HepG2 (cell line): ENCODE data around the gene MBD5. TPM values are rescaled to one million over a fixed set of nuclear protein-coding genes. Genes with fewer than 3 reads are reported as not detected.

Experiments
- ADNP ChIP-seq: sonication (generic); formaldehyde crosslinking; IDR thresholded peaks from 2 replicates; pipeline ENCODE4 v1.4.0; 2020; ENCODE audit warnings: missing genetic modification reagents
- NFKBIZ ChIP-seq: IDR thresholded peaks from 2 replicates; pipeline ENCODE4 v1.6.1; 2018; ENCODE audit warnings: missing genetic modification reagents, missing compliant biosample characterization
- PAWR ChIP-seq: sonication (generic); formaldehyde crosslinking; IDR thresholded peaks from 2 replicates; pipeline ENCODE4 v1.4.0; 2020; ENCODE audit warnings: missing genetic modification reagents, mild to moderate bottlenecking, borderline replicate concordance
- POLR2AphosphoS2 ChIP-seq: IDR thresholded peaks from 2 replicates; pipeline ENCODE4 v1.6.1; 2011; ENCODE audit warnings: low read depth, low read length, improper control_type of control experiment
- SALL1 ChIP-seq: sonication (generic); formaldehyde crosslinking; IDR thresholded peaks from 2 replicates; pipeline ENCODE4 v1.8.0; 2022; ENCODE audit warnings: mild to moderate bottlenecking, missing genetic modification reagents
- ZNF282 ChIP-seq: fragments of 450-650 bp; IDR thresholded peaks from 2 replicates; pipeline ENCODE4 v1.6.1; 2018; ENCODE audit not compliant: partially characterized antibody
- ZNF335 ChIP-seq: sonication (generic); formaldehyde crosslinking; IDR thresholded peaks from 2 replicates; pipeline ENCODE4 v1.4.0; 2020; ENCODE audit warnings: missing genetic modification reagents
- ZNF780A ChIP-seq: sonication (generic); formaldehyde crosslinking; IDR thresholded peaks from 2 replicates; pipeline ENCODE4 v1.8.0; 2022; ENCODE audit warnings: mild to moderate bottlenecking, missing genetic modification reagents, moderate library complexity
- polyA plus RNA-seq, 8 experiments: library from polyadenylated mRNA; depleted of rRNA in 3 of 8; stranded (reverse) in 7 of 8; unstranded in 1 of 8; fragments of >200 nt; fragmentation: Illumina TruSeq in 4 of 8; extraction: Trizol in 4 of 8; gene quantifications; 2 replicates each; pipeline versions ENCODE4 v1.2.1 to v1.2.3, GENCODE V29; 2011 to 2016; ENCODE audit warnings: low read depth in 4 of 8, missing spikeins in 1 of 8, mixed read lengths in 1 of 8; ENCODE audit not compliant: insufficient read depth in 1 of 8
- total RNA-seq, 5 experiments: library from RNA; depleted of rRNA; stranded (reverse); fragments of >200 nt; fragmentation: Illumina TruSeq; extraction: Trizol; gene quantifications; 2 replicates each; pipeline ENCODE4 v1.2.3, GENCODE V29; 2016; ENCODE audit warnings: low read depth in 1 of 5
- TF ChIP-seq, protein P1 (sequence below): sonication (generic); formaldehyde crosslinking; IDR thresholded peaks from 2 replicates; pipeline ENCODE4 v1.4.0; 2020; ENCODE audit warnings: low read depth, missing genetic modification reagents
- TF ChIP-seq, protein P2 (sequence below): sonication (generic); formaldehyde crosslinking; IDR thresholded peaks from 2 replicates; pipeline ENCODE4 v1.8.0; 2022; ENCODE audit warnings: mild to moderate bottlenecking, missing genetic modification reagents; ENCODE audit not compliant: insufficient replicate concordance
- TF ChIP-seq, protein P3 (sequence below), 2 experiments: sonication (generic) in 1 of 2; formaldehyde crosslinking in 1 of 2; IDR thresholded peaks; 2 replicates each; pipeline versions ENCODE4 v1.5.1 to v1.6.1; 2011 to 2020; ENCODE audit warnings: borderline replicate concordance in 1 of 2, low read depth in 1 of 2, low read length in 1 of 2, mild to moderate bottlenecking in 1 of 2, missing genetic modification reagents in 1 of 2, moderate library complexity in 1 of 2
- TF ChIP-seq, protein P4 (sequence below): sonication (generic); formaldehyde crosslinking; IDR thresholded peaks from 2 replicates; pipeline ENCODE4 v1.8.0; 2023; ENCODE audit warnings: mild to moderate bottlenecking, missing genetic modification reagents
- TF ChIP-seq, protein P5 (sequence below): sonication (generic); formaldehyde crosslinking; conservative IDR thresholded peaks from 2 replicates; pipeline ENCODE4 v1.4.0; 2020; ENCODE audit warnings: missing genetic modification reagents
- TF ChIP-seq, protein P6 (sequence below): sonication (generic); formaldehyde crosslinking; IDR thresholded peaks from 2 replicates; pipeline ENCODE4 v1.4.0; 2020; ENCODE audit warnings: missing genetic modification reagents, borderline replicate concordance

The MBD5 gene
- total and polyA plus RNA-seq, 2 of the 13 experiments (the other 11 are each of a cell fraction or from before 2014, with no cell fraction given) = 13.5 to 26.4 TPM

DNA sequence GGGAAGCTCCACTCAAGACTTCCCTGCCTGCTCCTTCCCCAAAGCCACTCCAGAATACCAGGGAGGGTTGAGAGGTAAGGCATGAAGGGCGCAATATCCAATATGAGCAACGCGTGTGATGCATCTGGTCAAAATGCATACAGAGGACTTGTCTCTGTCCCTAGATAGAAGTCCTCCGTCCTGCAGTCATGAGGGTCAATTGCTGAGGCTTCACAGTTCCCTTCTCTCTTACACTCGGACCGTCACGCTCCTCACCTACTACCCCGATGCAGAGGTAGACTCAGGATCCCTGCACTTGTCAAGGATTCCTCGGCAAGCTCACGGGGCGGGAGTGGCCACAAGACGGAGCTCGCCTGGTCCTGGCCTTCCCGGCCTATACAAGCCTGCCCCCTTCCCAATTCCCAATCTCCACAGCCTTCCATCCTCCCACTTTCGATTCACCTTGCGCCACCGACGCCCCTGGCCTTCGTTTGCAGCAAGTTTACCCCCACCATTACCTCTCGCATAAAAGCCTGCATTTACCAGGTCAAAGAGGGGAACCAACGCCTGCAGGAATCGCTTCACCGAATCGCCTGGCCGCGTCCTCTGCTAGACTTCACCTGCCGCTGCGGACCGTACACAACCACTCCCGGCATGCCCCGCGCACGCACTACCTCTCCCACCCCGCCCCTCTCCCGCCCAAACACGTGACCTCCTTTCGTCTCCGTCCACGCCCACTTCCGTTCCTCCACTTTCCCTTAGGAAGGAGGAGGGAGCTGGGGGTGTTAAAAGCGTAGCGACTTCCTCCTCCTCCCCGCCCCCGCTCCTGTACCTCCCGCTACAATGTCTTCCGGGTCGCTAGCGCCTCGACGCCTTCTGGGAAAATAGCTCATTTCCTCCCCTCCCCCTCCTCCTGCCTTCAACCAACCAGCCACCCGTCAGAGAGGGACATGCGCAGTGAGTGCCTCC is 506 bp upstream of the MBD5 start, which contains the start of gene ORC4 (continued):
- TF ChIP-seq, protein P1, sequence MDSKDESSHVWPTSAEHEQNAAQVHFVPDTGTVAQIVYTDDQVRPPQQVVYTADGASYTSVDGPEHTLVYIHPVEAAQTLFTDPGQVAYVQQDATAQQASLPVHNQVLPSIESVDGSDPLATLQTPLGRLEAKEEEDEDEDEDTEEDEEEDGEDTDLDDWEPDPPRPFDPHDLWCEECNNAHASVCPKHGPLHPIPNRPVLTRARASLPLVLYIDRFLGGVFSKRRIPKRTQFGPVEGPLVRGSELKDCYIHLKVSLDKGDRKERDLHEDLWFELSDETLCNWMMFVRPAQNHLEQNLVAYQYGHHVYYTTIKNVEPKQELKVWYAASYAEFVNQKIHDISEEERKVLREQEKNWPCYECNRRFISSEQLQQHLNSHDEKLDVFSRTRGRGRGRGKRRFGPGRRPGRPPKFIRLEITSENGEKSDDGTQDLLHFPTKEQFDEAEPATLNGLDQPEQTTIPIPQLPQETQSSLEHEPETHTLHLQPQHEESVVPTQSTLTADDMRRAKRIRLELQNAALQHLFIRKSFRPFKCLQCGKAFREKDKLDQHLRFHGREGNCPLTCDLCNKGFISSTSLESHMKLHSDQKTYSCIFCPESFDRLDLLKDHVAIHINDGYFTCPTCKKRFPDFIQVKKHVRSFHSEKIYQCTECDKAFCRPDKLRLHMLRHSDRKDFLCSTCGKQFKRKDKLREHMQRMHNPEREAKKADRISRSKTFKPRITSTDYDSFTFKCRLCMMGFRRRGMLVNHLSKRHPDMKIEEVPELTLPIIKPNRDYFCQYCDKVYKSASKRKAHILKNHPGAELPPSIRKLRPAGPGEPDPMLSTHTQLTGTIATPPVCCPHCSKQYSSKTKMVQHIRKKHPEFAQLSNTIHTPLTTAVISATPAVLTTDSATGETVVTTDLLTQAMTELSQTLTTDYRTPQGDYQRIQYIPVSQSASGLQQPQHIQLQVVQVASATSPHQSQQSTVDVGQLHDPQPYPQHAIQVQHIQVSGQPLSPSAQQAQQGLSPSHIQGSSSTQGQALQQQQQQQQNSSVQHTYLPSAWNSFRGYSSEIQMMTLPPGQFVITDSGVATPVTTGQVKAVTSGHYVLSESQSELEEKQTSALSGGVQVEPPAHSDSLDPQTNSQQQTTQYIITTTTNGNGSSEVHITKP = peak; percentile 27; the same call in 1 of the 2 replicates
- TF ChIP-seq, protein P2, sequence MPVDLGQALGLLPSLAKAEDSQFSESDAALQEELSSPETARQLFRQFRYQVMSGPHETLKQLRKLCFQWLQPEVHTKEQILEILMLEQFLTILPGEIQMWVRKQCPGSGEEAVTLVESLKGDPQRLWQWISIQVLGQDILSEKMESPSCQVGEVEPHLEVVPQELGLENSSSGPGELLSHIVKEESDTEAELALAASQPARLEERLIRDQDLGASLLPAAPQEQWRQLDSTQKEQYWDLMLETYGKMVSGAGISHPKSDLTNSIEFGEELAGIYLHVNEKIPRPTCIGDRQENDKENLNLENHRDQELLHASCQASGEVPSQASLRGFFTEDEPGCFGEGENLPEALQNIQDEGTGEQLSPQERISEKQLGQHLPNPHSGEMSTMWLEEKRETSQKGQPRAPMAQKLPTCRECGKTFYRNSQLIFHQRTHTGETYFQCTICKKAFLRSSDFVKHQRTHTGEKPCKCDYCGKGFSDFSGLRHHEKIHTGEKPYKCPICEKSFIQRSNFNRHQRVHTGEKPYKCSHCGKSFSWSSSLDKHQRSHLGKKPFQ (CRISPR knock-in tag) = peak; percentile 85
- TF ChIP-seq, protein P3, sequence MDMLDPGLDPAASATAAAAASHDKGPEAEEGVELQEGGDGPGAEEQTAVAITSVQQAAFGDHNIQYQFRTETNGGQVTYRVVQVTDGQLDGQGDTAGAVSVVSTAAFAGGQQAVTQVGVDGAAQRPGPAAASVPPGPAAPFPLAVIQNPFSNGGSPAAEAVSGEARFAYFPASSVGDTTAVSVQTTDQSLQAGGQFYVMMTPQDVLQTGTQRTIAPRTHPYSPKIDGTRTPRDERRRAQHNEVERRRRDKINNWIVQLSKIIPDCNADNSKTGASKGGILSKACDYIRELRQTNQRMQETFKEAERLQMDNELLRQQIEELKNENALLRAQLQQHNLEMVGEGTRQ (IDR thresholded peaks at IDR 0.05; ENCODE audit: low read depth, low read length) = peak; percentile 87
- TF ChIP-seq, protein P3 (CRISPR knock-in tag; IDR thresholded peaks at IDR 0.05; ENCODE audit: borderline replicate concordance) = peak; percentile 95
- TF ChIP-seq ADNP (CRISPR knock-in tag) (no peak), POLR2AphosphoS2 (no peak), ZNF282 (no peak), PAWR (no peak), NFKBIZ (CRISPR knock-in tag) (peak; percentile 86; the same call in 1 of the 2 replicates), ZNF780A (CRISPR knock-in tag) (peak; percentile 73; the same call in 1 of the 2 replicates), SALL1 (peak; percentile 95), ZNF335 (CRISPR knock-in tag) (peak; percentile 87)
- TF ChIP-seq, protein P4, sequence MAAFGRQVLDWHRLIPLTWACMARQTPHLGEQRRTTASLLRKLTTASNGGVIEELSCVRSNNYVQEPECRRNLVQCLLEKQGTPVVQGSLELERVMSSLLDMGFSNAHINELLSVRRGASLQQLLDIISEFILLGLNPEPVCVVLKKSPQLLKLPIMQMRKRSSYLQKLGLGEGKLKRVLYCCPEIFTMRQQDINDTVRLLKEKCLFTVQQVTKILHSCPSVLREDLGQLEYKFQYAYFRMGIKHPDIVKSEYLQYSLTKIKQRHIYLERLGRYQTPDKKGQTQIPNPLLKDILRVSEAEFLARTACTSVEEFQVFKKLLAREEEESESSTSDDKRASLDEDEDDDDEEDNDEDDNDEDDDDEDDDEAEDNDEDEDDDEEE (CRISPR knock-in tag) = peak; percentile 90
- TF ChIP-seq, protein P5, sequence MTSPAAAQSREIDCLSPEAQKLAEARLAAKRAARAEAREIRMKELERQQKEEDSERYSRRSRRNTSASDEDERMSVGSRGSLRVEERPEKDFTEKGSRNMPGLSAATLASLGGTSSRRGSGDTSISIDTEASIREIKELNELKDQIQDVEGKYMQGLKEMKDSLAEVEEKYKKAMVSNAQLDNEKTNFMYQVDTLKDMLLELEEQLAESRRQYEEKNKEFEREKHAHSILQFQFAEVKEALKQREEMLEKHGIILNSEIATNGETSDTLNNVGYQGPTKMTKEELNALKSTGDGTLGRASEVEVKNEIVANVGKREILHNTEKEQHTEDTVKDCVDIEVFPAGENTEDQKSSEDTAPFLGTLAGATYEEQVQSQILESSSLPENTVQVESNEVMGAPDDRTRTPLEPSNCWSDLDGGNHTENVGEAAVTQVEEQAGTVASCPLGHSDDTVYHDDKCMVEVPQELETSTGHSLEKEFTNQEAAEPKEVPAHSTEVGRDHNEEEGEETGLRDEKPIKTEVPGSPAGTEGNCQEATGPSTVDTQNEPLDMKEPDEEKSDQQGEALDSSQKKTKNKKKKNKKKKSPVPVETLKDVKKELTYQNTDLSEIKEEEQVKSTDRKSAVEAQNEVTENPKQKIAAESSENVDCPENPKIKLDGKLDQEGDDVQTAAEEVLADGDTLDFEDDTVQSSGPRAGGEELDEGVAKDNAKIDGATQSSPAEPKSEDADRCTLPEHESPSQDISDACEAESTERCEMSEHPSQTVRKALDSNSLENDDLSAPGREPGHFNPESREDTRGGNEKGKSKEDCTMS (CRISPR knock-in tag) = no peak
- TF ChIP-seq, protein P6, sequence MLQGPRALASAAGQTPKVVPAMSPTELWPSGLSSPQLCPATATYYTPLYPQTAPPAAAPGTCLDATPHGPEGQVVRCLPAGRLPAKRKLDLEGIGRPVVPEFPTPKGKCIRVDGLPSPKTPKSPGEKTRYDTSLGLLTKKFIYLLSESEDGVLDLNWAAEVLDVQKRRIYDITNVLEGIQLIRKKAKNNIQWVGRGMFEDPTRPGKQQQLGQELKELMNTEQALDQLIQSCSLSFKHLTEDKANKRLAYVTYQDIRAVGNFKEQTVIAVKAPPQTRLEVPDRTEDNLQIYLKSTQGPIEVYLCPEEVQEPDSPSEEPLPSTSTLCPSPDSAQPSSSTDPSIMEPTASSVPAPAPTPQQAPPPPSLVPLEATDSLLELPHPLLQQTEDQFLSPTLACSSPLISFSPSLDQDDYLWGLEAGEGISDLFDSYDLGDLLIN (CRISPR knock-in tag) = peak; percentile 92; the same call in 1 of the 2 replicates
